ENCODE results near the gene SMPD4.

DNA sequence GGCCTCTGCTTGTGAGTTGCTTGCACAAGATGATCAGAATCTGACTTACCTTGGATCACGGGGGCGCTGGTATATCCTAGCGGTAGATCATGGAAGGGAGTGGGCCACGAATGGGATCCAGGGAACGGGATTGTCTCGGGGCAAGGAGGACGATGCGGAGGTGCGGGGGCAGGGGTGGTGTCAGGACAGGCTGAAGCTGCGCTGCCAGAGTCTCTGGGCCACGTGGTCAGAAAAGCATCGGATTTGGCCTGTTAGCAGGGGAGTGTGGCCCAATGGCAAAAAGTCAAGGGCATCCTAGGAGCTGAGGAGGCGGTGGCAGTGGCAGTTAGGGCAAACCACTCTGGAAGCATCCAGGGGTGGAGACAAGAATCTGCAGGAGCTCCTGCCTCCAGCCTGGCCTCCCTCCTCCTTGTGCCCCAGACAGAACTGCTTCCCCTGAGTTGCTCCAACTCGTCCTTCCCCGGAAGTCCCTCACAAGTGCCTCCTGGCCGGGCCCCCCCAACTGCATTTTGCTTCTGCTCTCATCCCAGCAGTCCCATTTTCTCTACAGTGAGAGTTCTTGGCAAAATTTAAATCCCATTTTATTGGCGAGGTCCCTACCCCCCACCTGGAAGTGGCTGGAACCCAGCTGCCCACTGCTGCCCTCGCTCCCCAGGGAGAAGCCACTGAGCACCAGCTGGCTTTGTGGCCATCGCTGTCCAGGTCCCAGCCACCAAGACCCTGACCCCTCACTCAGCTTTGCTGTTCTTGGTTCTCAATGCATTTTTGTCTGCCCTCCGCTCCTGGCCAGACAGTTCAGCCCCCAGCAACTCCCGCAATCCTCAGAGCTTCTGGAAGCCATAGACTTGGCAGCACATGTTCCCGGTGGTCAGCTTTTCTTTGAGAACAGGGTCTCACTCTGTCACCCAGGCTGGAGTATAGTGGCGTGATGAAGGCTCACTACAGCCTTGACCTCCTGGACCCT lies 30.9 kb downstream of the SMPD4 start:
- TF ChIP-seq, protein P1, sequence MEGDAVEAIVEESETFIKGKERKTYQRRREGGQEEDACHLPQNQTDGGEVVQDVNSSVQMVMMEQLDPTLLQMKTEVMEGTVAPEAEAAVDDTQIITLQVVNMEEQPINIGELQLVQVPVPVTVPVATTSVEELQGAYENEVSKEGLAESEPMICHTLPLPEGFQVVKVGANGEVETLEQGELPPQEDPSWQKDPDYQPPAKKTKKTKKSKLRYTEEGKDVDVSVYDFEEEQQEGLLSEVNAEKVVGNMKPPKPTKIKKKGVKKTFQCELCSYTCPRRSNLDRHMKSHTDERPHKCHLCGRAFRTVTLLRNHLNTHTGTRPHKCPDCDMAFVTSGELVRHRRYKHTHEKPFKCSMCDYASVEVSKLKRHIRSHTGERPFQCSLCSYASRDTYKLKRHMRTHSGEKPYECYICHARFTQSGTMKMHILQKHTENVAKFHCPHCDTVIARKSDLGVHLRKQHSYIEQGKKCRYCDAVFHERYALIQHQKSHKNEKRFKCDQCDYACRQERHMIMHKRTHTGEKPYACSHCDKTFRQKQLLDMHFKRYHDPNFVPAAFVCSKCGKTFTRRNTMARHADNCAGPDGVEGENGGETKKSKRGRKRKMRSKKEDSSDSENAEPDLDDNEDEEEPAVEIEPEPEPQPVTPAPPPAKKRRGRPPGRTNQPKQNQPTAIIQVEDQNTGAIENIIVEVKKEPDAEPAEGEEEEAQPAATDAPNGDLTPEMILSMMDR (IDR thresholded peaks at IDR 0.05 in 8 of 11, conservative IDR thresholded peaks at IDR 0.05 in 3 of 11): no peak
- no peak for TF ChIP-seq POLR2AphosphoS5 (IDR thresholded peaks at IDR 0.05)

All from spleen (tissue), 7 donors.